ENCODE results near the gene GALNT18.

DNA sequence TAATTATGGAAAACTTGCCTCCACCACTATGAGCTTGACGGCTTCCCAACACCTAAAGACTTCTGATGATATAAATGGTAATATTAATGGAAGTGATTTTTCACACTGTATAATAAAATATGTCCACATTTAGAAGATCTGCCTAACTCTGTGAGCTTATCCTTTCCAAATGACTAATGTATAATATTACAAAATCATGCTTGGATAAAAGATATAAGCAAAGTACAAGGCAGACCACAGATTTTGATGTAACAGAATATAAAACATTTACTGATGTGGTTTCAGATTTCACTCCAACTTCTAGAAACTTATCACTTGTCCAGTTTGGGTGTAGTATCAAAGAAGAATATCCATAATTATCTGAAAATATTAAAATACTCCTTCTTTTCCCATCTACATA lies 36.9 kb downstream of the GALNT18 start:
- no peak for TF ChIP-seq CREB1 (IDR thresholded peaks at IDR 0.05; ENCODE audit: low read depth)
- TF ChIP-seq TEAD4 (IDR thresholded peaks at IDR 0.05) = no peak
- no peak for TF ChIP-seq TAF1 (IDR thresholded peaks at IDR 0.05; ENCODE audit: low read depth)
- TF ChIP-seq, protein P1, sequence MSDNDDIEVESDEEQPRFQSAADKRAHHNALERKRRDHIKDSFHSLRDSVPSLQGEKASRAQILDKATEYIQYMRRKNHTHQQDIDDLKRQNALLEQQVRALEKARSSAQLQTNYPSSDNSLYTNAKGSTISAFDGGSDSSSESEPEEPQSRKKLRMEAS (IDR thresholded peaks at IDR 0.05) = no peak
- TF ChIP-seq REST (IDR thresholded peaks at IDR 0.05; ENCODE audit: low read depth) = no peak
- TF ChIP-seq EP300 (IDR thresholded peaks at IDR 0.05; ENCODE audit: borderline replicate concordance) = no peak
- no peak for TF ChIP-seq ZBTB7A (IDR thresholded peaks at IDR 0.05; ENCODE audit: low read depth)
- no peak for TF ChIP-seq RAD21 (IDR thresholded peaks at IDR 0.05; ENCODE audit: low read depth)
- no peak for TF ChIP-seq EGR1 (IDR thresholded peaks at IDR 0.05)
- no peak for TF ChIP-seq TCF12 (IDR thresholded peaks at IDR 0.05; ENCODE audit: low read depth)
- no peak for TF ChIP-seq YY1 (IDR thresholded peaks at IDR 0.05; ENCODE audit: low read depth)

Measured in Ishikawa (cell line).